GM21576 (cell line): ENCODE results near the gene LTBP2.

Experiments
- ATAC-seq: cut with Tn5 transposase; IDR thresholded peaks from one replicate; pipeline ENCODE4 v1.9.1; 2021; ENCODE audit warnings: mild to moderate bottlenecking, moderate library complexity; ENCODE audit not compliant: unreplicated experiment

Gene LTBP2

DNA sequence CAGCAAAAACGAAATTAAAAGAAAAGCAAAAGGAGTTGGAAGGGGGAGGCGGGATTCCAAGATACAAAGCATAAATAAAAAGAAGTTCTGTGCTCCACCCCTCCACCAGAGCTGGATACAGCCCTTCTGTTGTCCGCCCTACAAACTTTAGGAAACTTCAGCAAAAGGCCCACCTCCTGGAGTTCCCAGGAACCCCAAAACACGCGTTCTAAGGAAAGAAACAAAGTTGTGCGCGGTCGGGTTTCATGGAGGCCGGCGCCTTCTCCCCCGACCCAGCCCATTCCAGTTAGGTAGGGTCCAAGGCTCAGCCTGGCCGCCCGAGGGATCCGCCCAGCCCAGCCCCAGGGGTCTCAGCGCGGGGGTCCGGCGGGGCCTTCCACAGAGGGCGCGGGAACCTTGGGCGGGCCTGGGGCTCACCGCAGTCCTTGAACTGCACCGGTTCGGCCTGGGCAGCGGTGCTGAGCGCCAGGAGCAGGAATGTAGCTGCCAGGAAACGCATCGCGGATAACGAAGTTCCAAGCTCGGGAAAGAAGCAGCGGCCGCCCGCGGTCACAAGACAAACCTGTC lies 119.2 kb downstream of the LTBP2 start, which contains the start of gene NPC2:
Gene NPC2, minus strand, starts transcription at position 530 of the 567 bp plus-strand sequence. Its CDS starts 31 bp downstream, at position 499.
- ATAC-seq, result peak; percentile 15

DNA sequence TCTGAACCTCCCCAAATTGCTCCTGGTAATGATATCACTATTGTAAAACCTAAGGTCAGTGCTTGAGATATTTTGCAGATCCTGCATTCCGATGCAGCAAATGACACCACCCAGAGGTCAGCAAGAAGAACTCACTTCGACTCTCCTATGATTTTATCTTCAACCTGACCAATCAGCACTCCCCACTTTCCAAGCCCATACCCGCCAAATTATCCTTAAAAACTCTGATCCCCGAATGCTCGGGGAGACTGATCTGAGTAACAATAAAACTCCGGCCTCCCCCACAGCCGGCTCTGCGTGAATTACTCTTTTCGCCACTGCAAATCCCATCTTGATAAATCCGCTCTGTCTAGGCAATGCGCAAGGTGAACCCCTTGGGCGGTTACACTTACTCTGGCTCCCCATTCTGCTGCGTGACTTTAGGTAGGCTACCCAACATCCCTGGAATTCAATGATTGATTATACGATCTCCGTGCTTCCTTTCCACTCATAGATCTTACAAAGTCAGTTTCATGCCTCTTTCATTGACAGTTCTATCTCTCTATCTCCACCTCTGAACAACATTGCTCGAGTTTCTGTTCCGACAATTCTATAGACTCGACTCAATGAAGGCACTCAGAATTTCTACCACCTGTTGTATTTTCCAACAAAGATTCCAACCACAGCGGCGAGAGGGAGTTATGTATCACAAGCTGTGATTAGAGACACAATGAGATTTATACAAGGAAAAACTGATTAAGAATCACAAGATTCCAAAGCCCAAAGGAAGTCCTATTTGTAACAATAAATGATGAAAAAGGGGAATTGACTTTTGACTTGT lies 119.9 kb downstream of the LTBP2 start:
- no peak for ATAC-seq

DNA sequence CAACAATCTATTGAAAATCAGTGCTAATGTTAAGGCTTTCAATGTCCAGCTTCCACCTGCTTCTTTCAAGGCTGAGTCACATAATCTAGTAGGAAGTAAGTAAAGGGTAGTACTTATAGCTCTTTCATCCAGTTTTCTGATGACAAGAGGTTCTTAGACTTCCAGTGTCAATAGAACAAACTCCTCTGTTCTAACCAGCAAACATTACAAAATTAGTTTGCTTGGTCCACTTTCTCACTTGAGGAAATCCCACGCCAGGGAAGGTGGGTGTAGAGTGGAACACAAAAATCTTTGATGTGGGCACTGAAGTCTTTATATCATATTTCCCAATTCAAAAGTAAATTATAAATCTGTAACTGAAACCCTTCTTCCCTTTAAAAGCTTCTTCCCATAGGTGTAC lies 121.6 kb downstream of the LTBP2 start:
- no peak for ATAC-seq

DNA sequence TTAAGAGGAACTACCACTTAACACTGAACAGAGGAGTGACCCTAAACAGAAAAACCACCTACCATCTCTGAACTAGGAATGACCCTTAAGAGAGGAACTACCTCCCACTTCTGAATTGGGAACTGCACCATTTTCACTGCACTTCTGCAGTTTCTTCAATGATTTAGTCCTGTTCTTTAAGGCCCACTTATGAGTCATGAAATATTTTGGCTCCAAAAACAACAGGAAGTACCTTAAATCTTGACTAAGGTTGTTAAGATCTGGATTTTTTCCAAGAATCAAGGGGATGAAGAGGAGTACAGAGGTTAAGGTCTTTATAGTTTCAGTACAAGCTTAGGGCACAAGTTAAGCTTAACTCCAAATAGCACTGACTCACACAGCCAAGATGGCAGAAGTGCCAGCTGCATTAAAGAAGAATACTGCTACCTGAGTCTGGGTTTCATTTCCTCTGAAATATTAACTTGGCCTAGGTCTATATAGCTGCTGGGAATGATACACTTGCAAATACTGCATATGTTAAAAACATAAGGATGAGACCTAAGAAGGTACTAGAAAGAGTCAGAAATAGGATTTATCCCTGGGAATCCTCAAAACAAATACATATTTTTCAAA lies 123.1 kb downstream of the LTBP2 start:
- no peak for ATAC-seq

DNA sequence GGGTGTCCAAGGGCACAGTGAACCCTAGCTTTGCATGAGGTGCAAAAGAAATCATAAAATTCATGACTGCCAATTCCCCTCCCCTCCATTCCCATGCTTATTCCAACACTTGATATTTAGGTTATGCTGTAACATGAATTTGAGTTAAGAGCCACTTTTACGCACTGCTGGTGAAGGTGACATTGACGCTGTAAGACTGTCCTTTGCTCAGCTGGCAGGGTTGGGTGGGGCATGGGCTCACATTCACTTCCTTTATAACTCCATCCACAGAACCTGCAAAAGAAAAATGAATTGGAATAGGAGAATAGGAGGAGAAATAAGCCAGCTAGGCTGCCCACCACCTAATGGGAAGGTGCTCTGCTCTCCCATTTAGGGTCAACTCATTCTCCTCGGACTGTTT lies 125.9 kb downstream of the LTBP2 start:
- ATAC-seq, result no peak

- ATAC-seq, result no peak
Measured at GRCh38 chr14:74483321-74483720, 128.7 kb downstream of the LTBP2 start.

DNA sequence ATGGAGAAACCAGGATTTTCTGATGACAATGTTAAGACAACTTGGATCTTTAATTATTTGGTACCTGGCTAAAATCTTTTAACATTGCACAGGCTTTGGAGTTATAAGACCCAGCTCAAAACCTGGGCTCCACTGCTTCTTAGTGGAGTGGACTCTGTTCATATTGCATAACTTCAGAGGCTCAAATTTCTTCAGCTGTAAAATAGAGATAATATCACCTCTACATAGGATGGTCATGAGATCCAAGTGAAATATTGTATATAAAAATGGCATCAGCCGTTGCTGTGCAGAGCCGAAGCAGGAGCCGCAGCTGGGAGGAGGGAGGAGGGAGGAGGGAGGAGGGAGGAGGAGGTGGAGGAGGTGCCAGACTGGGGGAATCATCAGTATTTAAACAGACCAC lies 129.5 kb downstream of the LTBP2 start:
- no peak for ATAC-seq

DNA sequence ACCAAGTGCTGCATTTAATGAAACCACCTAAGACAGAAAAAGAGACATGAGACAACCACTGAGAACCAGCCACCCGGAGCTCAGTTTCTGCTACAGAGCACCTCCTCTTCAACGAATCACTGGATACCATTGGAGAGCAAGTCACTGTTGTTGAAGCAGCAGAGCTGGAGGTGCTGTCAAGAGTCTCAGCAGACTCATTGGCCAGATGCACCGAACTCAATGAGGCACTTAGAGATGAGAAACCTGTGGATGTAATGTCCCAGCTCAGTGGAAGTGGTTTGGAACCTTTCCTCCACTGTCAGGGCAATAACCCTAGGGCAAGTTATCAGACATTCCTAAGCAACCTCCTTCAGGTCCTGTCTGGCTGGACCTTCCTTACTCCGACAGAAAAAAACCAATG lies 132.0 kb downstream of the LTBP2 start:
- ATAC-seq, result no peak

DNA sequence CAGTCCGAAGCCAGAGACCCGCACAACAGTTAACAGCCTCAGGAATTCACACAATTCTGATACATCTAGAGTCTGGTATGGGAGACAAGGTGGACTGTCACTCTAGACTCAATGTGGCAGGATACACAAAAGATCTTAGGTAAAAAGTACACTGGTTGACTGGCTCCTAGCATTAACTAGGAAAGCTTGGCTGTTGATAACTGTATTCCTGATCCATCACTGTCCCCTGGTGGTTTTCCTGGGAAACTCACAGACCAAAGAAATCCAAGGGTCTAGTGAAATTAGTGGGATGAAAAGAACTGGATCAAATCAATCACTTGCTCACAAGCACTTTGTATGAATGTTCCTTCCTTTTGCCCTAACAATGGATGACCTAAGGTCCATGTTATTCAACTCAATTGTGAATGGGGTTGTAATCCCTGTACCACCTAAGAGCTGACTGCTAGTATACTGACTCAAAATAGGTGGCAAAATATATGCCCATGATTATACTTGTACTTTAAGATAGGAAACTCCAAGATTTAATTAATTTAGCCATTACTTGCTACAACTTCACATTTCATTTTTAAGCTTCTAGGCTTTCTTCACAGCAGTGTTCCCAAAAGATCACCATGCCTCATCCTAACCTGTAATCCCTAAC lies 132.9 kb downstream of the LTBP2 start:
- no peak for ATAC-seq

- no peak for ATAC-seq
Measured at GRCh38 chr14:74476607-74477006, 135.4 kb downstream of the LTBP2 start.

GRCh38 chr14:74476107-74476506 lies 135.9 kb downstream of the LTBP2 start:
- ATAC-seq, result no peak

DNA sequence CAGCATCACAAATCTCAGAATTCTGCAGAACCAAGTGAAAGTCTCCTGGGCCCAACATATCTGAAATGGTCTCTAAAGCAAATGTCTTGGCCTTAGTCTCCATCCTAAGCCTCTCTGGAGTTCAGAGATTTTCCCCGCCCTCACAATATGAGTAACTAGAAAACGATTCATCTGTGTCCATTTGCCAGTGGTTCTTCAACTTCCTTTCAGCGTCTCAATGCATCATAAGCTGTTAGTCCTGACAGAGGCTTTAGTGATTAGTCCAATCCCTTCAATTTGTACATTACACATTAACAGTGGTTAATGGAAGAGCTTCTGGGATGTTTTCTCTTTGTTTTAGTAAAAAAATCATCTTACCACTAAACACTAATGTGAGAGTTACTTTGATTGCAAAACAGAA lies 136.4 kb downstream of the LTBP2 start:
- ATAC-seq, result no peak

GRCh38 chr14:74474376-74474775 lies 137.7 kb downstream of the LTBP2 start:
- no peak for ATAC-seq

DNA sequence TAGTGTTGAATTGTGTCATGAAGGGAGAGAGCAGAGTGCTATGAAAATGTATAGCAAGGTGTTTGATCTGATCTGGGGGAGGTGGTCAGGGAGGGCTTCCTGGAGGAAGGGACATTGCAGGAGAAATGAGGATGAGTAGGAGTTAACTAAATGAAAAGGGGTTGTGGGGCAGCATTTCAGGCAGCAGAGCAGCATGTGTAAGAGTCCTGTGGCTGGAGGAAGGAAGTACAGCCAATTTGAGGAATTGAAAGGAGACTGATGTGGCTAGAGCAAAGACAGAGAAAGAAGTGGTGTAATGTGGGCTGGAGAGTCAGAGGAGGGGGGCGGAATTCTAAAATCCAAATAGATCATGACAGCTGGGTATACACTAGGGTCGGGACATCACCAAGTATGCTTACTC lies 139.4 kb downstream of the LTBP2 start:
- no peak for ATAC-seq

- no peak for ATAC-seq
Measured at GRCh38 chr14:74469548-74470518, 142.2 kb downstream of the LTBP2 start.

- no peak for ATAC-seq
Measured at GRCh38 chr14:74468513-74468912, 143.5 kb downstream of the LTBP2 start.

DNA sequence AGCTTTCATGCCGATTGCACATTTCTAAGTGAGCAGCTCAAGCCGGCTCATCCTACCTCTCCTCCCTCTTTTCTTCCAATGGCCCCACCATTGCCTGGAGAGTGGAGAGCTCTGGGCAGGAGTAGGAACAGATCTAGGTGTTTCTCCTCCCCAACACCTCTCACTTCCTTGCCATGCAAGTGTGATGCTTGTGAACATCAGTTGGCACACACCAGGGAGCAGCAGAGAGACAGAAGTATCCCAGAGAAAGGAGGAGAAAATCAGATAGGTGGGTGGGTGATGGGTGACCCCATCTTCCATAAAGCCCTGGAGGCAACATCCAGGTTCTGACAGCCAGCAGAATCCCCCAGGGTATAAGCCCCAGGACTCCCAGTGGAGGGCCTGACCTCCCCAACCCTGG lies 146.7 kb downstream of the LTBP2 start:
- ATAC-seq, result no peak

DNA sequence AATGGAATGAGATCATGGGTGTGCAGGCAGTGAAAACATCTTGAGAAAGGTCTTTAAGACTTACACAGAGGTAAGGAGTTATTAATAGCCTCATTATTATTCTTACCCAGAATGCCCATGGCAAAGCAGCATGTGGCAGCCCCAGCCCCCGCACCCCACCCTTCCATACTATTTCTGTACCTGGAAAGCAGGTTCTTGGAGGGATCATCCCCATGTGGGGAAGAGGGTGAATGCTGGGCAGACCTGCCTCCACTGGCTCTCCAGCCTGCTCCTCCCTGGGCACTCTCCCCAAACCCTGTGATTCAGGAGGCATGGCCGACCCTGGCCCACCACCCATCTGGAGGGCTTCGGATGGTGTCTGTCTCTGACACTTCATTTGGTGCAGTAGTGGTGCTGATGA lies 147.3 kb downstream of the LTBP2 start:
- ATAC-seq, result no peak

GRCh38 chr14:74463697-74464096 lies 148.3 kb downstream of the LTBP2 start:
- ATAC-seq, result no peak

GRCh38 chr14:74462993-74463392 lies 149.0 kb downstream of the LTBP2 start:
- no peak for ATAC-seq

GRCh38 chr14:74459976-74460375 lies 152.1 kb downstream of the LTBP2 start:
- no peak for ATAC-seq
